GM23338 (cell line): Measurements from ENCODE around the gene NR2E3. TPM values are rescaled to one million over a fixed set of nuclear protein-coding genes. Genes with fewer than 3 reads are reported as not detected.
A peak's percentile ranks its signal among the peaks of the same experiment; 100 is the strongest.

ENCODE experiments used
- ATAC-seq: fragments of 200-7000 bp; cut with Tn5 transposase; 3 replicates; pipeline ENCODE4 v1.9.1; 2020
- DNase-seq: peaks from one replicate; pipeline ENCODE4 v3.0.0-alpha.2; 2015; ENCODE audit warnings: low spot score
- H2AFZ ChIP-seq: fragments of 200-600 bp; sonication (generic); 2 replicates; pipeline ENCODE4 v1.8.0; 2016; ENCODE audit warnings: antibody characterized with exemption, mild to moderate bottlenecking, moderate library complexity
- H3F3A ChIP-seq: fragments of 200-600 bp; sonication (generic); replicated peaks from 2 replicates; pipeline ENCODE4 v1.8.0; 2017; ENCODE audit warnings: antibody characterized with exemption, mixed run types, low read depth
- H3K27ac ChIP-seq: fragments of 200-600 bp; sonication (generic); 2 replicates; pipeline ENCODE4 v1.6.1; 2016; ENCODE audit warnings: low read depth
- H3K27me3 ChIP-seq: fragments of 200-600 bp; sonication (generic); 2 replicates; pipeline ENCODE4 v1.8.0; 2016; ENCODE audit warnings: mild to moderate bottlenecking, mixed run types, moderate library complexity; ENCODE audit not compliant: insufficient read depth
- H3K36me3 ChIP-seq: fragments of 200-600 bp; sonication (generic); 2 replicates; pipeline ENCODE4 v1.8.0; 2016; ENCODE audit warnings: mild to moderate bottlenecking; ENCODE audit not compliant: insufficient read depth
- H3K4me1 ChIP-seq: fragments of 200-600 bp; sonication (generic); 2 replicates; pipeline ENCODE4 v1.8.0; 2016; ENCODE audit warnings: mild to moderate bottlenecking, moderate library complexity; ENCODE audit not compliant: insufficient read depth
- H3K4me2 ChIP-seq: fragments of 200-600 bp; sonication (generic); 2 replicates; pipeline ENCODE4 v1.7.1; 2017; ENCODE audit warnings: mixed run types
- H3K4me3 ChIP-seq: fragments of 200-600 bp; sonication (generic); 2 replicates; pipeline ENCODE4 v1.6.1; 2016; ENCODE audit warnings: mixed run types
- H3K79me2 ChIP-seq: fragments of 200-600 bp; sonication (generic); replicated peaks from 2 replicates; pipeline ENCODE4 v1.8.0; 2017; ENCODE audit warnings: mild to moderate bottlenecking; ENCODE audit not compliant: insufficient read depth
- H3K9me2 ChIP-seq: fragments of 200-600 bp; sonication (generic); 2 replicates; pipeline ENCODE4 v1.8.0; 2017; ENCODE audit not compliant: insufficient read depth
- H4K20me1 ChIP-seq: fragments of 200-600 bp; sonication (generic); replicated peaks from 2 replicates; pipeline ENCODE4 v1.8.0; 2017; ENCODE audit warnings: mild to moderate bottlenecking; ENCODE audit not compliant: insufficient read depth
- H3K27ac Mint-ChIP-seq: 2 replicates; pipeline ENCODE4 v1.8.0; 2020; ENCODE audit warnings: inconsistent platforms, mild to moderate bottlenecking, moderate library complexity, mixed read lengths
- H3K27me3 Mint-ChIP-seq: 3 replicates; pipeline ENCODE4 v1.8.0; 2022; ENCODE audit warnings: low read depth, mild to moderate bottlenecking, moderate library complexity, mixed read lengths, inconsistent platforms; ENCODE audit not compliant: insufficient read depth, poor library complexity
- H3K36me3 Mint-ChIP-seq: 3 replicates; pipeline ENCODE4 v1.8.0; 2021; ENCODE audit warnings: low read depth, mild to moderate bottlenecking, inconsistent platforms, moderate library complexity, mixed read lengths
- H3K4me1 Mint-ChIP-seq: 3 replicates; pipeline ENCODE4 v1.8.0; 2020; ENCODE audit warnings: mild to moderate bottlenecking, inconsistent platforms, mixed read lengths
- H3K4me3 Mint-ChIP-seq: 3 replicates; pipeline ENCODE4 v1.8.0; 2021; ENCODE audit warnings: moderate library complexity, mild to moderate bottlenecking, inconsistent platforms, mixed read lengths
- H3K9me3 Mint-ChIP-seq: 3 replicates; pipeline ENCODE4 v1.8.0; 2020; ENCODE audit warnings: moderate library complexity, mild to moderate bottlenecking, inconsistent platforms, mixed read lengths
- CREB1 ChIP-seq: fragments of 250-450 bp; sonication (Bioruptor Pico); IDR thresholded peaks from 2 replicates; pipeline ENCODE4 v1.5.0; 2020; ENCODE audit warnings: low read depth, mild to moderate bottlenecking, moderate library complexity
- CTCF ChIP-seq, 2 experiments: fragments of 200-600 bp in 1 of 2; sonication (generic) in 1 of 2; conservative IDR thresholded peaks; 2 replicates each; pipeline versions ENCODE4 v1.5.1 to v1.6.1; 2016 to 2017; ENCODE audit warnings: antibody characterized with exemption in 2 of 2, low read depth in 2 of 2, mild to moderate bottlenecking in 2 of 2, moderate library complexity in 1 of 2
- ETS1 ChIP-seq: IDR thresholded peaks from 2 replicates; pipeline ENCODE4 v1.6.1; 2016; ENCODE audit warnings: antibody characterized with exemption
- POLR2AphosphoS5 ChIP-seq: IDR thresholded peaks from 2 replicates; pipeline ENCODE4 v1.6.1; 2016; ENCODE audit warnings: antibody characterized with exemption, low read depth
- REST ChIP-seq: IDR thresholded peaks from one replicate; pipeline ENCODE4 v1.6.1; 2018; ENCODE audit warnings: antibody characterized with exemption; ENCODE audit not compliant: unreplicated experiment
- ZNF331 ChIP-seq: fragments of 250-450 bp; sonication (Bioruptor Pico); IDR thresholded peaks from 2 replicates; pipeline ENCODE4 v1.5.0; 2020; ENCODE audit warnings: low read depth, mild to moderate bottlenecking, moderate library complexity
- ZNF462 ChIP-seq: fragments of 250-450 bp; sonication (Bioruptor Pico); IDR thresholded peaks from 2 replicates; pipeline ENCODE4 v1.5.0; 2020; ENCODE audit warnings: mild to moderate bottlenecking, moderate library complexity
- polyA plus RNA-seq: library from polyadenylated mRNA; unstranded; fragments of >200 nt; fragmentation: Nextera tagmentation; extraction: Ambion mirVana; gene quantifications from 2 replicates; pipeline ENCODE4 v1.2.1, GENCODE V29; 2016
- total RNA-seq: library from RNA; depleted of rRNA; stranded (reverse); fragments of >200 nt; shearing (Covaris generic); gene quantifications from 2 replicates; pipeline ENCODE4 v1.2.3, GENCODE V29; 2014

Gene NR2E3
- total and polyA plus RNA-seq, 2 experiments from 2014 or later: 1.3 to 1.4 TPM

GRCh38 chr15:71800835-71801745, 9.3 kb upstream of the NR2E3 start:
- TF ChIP-seq ETS1: no peak
- TF ChIP-seq REST: no peak
- no peak for TF ChIP-seq POLR2AphosphoS5
- no peak for TF ChIP-seq ZNF462 (CRISPR knock-in tag)
- TF ChIP-seq CREB1 (CRISPR knock-in tag): no peak
- no peak for TF ChIP-seq ZNF331 (CRISPR knock-in tag)
- peak; percentile 91 to 92 for TF ChIP-seq CTCF (conservative IDR thresholded peaks at IDR 0.05; ENCODE audit: low read depth in 2 of 2)
- peaks cover 7% of the 10 kb centered on the region; the same call in 1 of the 2 replicates for H3K4me1 ChIP-seq
- no peak overlapping the region for H3K27ac ChIP-seq
- Mint-ChIP-seq H3K27me3 (peaks cover 10% of the 10 kb centered on the region), H3K4me3 (no peak overlapping the region), H3K4me1 (peaks cover 16% of the 10 kb centered on the region), H3K36me3 (peaks cover 2% of the 10 kb centered on the region; the same call in 1 of the 3 replicates), H3K9me3 (peaks cover 7% of the 10 kb centered on the region; the same call in 2 of the 3 replicates), H3K27ac (no peak overlapping the region)
- DNase-seq: peak; percentile 82
- no peak overlapping the region for H3K4me2 ChIP-seq
- H3K36me3 ChIP-seq: no peaks in the 10 kb centered on the region
- H3F3A ChIP-seq: 0 out of 2 replicates have a peak, but pooled peaks cover 3% of the 10 kb centered on the region
- no peaks in the 10 kb centered on the region for H3K9me2 ChIP-seq
- H4K20me1 ChIP-seq: no peaks in the 10 kb centered on the region
- no peaks in the 10 kb centered on the region for H3K79me2 ChIP-seq
- H3K27me3 ChIP-seq: no peaks in the 10 kb centered on the region
- ATAC-seq: peak; percentile 75
- peak overlapping the region; percentile 0 for H2AFZ ChIP-seq
- no peak overlapping the region for H3K4me3 ChIP-seq
